NCI-H2171 treated with DMSO at 0.1 percent for 48 hours (cell line): ENCODE data around the gene MAPKAP1.

Experiments used
- DNase-seq: peaks from one replicate; lab custom pipeline; 2025; lab: John Stamatoyannopoulos, UW

The MAPKAP1 gene

GRCh38 chr9:125642311-125642710, 64.7 kb downstream of the MAPKAP1 start:
- DNase-seq, result no peak

GRCh38 chr9:125639057-125639456, 68.0 kb downstream of the MAPKAP1 start:
- DNase-seq, result no peak

DNA sequence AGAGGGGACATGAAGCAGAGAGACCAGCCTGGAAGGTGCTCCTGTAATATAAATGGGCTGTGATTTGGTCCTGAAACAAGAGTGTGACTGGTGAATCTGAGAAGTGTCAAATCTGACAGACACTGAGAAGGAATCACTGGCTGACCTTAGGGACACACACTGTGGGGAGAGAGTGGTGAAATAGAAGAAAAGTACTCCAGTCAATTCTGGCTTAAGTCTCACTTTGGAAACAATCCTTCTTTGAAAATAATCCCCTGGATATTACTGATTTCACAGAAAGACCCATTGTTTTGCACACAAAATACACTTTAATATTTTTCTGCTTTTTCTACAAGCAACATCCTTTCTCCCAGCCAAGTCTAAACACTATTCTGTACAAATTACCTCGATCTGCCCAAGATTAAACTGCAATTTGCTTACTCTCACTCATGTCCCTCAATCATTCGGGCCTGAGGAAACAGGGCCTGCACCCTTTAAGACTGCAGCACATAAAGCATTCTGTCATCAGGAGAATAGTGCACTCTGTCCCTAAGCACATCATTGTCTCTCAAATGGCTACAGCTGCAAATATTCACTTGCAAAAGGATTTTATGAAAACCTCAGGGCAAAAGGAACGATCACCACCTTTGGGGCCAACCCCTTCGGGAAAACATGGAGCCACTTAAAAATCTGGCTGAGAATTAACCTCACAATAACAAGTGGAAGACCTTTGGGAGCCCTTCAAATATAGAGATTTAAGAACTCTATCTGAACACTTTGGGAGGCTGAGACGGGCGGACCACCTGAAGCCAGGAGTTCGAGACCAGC, 68.6 kb downstream of the MAPKAP1 start:
- DNase-seq, result no peak

DNA sequence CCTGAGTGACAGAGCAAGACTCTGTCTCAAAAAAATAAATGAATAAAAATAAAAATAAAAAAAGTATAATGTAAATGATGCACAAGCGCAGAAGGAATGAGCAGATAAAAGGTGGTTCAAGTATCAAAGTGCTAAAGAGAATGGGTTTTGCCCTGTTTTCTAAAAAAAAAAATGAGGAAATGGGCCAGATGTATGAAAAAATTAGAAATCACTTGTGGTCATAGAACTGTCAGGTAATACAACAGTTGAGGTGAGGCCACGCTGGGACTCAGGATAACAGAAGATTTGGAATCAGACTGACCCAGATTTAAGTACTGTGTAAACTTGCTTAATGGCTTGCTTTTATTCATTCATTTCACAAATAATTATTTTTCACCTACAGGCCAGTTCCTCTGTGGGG, 69.8 kb downstream of the MAPKAP1 start:
- DNase-seq, result no peak

GRCh38 chr9:125635888-125636287, 71.1 kb downstream of the MAPKAP1 start:
- DNase-seq, result peak; percentile 39

DNA sequence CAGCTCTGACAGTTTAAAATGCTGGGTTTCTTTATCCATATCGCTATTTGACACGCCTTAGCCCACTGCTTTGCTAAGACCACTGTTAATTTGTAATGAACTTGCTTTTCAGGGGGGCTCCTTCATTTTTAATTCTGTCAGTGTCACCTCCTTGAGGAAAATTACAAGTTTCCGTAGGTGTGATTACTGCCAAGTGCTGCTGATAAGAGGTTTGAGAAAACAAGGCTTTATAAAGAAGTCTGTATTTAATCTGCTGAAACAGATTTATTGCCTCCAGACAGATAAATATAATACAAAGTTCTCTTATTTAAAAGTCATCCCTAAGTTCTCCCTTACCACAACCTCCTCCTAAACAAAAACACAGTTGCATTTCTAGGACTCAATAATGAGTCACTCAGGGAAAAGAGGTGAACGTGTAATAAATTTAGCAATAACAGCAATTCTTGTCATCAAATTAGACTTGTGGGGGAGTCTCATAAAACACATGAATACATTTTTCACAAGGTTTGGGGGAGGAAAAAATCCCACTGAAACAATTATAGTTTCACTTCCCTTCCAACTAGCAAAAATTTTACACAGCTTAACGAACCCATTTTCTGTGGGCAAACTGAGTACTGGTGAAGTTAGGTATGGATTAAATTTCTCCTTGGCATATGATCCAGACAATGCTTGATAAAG, 72.8 kb downstream of the MAPKAP1 start:
- DNase-seq, result no peak

GRCh38 chr9:125633116-125633745, 73.8 kb downstream of the MAPKAP1 start:
- no peak for DNase-seq

GRCh38 chr9:125632321-125633115, 74.5 kb downstream of the MAPKAP1 start:
- DNase-seq, result no peak

GRCh38 chr9:125631391-125632085, 75.5 kb downstream of the MAPKAP1 start:
- DNase-seq, result no peak

- DNase-seq, result no peak
These were observed 76.6 kb downstream of the MAPKAP1 start for GRCh38 chr9:125630436-125630835.

- no peak for DNase-seq
These were observed 77.6 kb downstream of the MAPKAP1 start for GRCh38 chr9:125629446-125629845.

GRCh38 chr9:125626187-125626586, 80.8 kb downstream of the MAPKAP1 start:
- no peak for DNase-seq

DNA sequence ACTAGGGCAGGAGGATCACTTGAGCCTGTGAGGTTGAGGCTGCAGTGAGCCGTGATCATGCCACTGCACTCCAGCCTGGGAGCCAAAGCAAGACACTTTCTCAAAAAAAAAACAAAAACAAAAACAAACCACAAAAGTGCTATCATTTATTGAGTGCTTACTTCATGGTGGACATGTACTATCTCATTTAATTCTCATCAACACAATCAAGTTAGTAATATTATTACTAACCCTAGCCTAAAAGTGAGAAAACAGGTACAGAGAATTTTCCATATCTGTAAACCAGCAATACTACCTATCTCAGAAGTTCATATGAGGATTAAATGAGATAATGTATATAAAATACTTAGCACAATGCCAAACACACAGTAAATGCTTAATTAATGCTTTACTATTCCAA, 85.8 kb downstream of the MAPKAP1 start:
- no peak for DNase-seq

GRCh38 chr9:125620216-125620615, 86.8 kb downstream of the MAPKAP1 start:
- peak; percentile 18 for DNase-seq

GRCh38 chr9:125617087-125617486, 89.9 kb downstream of the MAPKAP1 start:
- peak; percentile 60 for DNase-seq

- no peak for DNase-seq
These were observed 93.9 kb downstream of the MAPKAP1 start for GRCh38 chr9:125613141-125613540.

- DNase-seq, result no peak
These were observed 94.4 kb downstream of the MAPKAP1 start for GRCh38 chr9:125612616-125613015.

DNA sequence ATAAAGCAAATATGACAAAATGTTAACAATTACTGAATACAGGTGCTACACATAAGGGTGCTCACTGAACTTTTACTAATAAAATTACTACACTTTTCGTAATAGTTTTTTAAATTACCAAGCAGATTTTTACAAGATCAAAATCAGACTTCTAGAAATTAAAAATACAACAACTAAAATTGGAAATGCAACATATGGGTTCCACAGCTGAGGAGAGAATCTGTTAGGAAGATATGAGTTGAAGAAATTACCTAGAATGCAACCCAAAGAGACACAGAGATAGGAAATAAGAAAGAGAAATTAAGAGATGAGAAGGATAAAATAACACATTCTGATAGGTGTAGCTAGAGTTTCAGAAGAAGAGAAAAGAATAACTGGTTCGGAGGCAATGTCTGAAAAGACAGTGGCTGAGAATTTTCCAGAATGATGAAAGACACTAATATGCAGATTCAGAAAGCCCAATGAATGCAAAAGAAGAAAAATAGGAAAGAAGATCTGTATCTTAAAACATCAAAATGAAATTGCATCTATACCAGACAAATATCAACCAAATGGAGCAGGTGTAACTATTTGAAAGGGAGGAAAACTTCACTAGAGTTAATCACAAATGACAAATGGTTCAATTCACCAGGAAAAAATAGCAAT, 95.8 kb downstream of the MAPKAP1 start:
- no peak for DNase-seq

- no peak for DNase-seq
These were observed 97.3 kb downstream of the MAPKAP1 start for GRCh38 chr9:125609744-125610143.

DNA sequence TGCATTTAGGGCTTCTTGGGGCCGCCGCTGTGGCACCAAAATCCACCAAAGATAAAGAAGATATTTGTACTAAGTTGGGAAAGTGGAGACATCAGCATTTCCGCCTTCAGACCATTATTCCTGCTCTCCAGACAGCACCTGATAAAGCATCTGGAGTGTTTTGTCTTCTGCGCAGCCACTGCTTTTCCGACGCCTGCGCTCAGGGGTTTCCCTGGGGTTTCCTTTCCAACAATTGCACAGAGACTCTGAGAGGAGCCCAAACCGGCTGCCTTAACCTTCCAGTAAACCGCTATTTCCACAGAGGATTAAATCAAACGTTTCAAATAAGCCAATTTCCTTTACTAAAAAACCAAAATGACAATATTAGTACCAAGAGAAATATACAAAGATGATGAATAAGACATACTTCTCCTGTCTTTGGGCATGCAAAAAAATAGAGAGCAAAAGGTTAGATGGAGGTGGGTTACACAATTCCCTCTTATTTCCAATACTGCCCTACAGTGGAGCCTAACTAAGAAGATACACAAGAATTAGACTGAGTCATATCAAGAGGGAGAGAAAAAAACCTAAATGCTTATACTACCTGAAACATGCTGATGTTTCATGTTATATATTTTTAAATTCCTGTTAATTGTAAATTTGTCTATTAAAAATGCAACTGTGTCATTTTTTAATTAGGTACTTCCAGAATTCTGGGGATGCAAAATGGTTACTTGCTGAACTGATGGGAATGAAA, 98.4 kb downstream of the MAPKAP1 start:
- no peak for DNase-seq
